PC-9 (cell line): Measurements from ENCODE around the gene HSF5. TPM values are rescaled to one million over a fixed set of nuclear protein-coding genes. Genes with fewer than 3 reads are reported as not detected.

Experiments used
- BruUV-seq: library from RNA; stranded (reverse); fragments of 400-500 nt; replicated peaks from 2 replicates; lab custom pipeline; 2021; lab: Mats Ljungman, UMichigan
- CTCF ChIA-PET: fragments of 300-600 bp; sonication (Branson Sonifier 250); formaldehyde crosslinking; loops from one replicate; lab custom pipeline; 2022; ENCODE audit warnings: antibody characterized with exemption; lab: Charles Lee
- POLR2A ChIA-PET: fragments of 300-600 bp; sonication (Branson Sonifier 250); formaldehyde crosslinking; loops from one replicate; lab custom pipeline; 2022; ENCODE audit warnings: antibody characterized with exemption; ENCODE audit not compliant: unreplicated experiment; lab: Charles Lee
- DNase-seq, 2 experiments: peaks; one replicate each; pipeline versions ENCODE4 v3.0.0 to v3.0.0-alpha.2; 2015 to 2022; ENCODE audit warnings: mixed read lengths in 1 of 2
- H2AFZ ChIP-seq: fragments of 200-600 bp; sonication (generic); 2 replicates; pipeline ENCODE4 v1.8.1; 2017; ENCODE audit warnings: antibody characterized with exemption
- H3F3A ChIP-seq: fragments of 200-600 bp; sonication (generic); 2 replicates; pipeline ENCODE4 v1.8.1; 2017; ENCODE audit warnings: antibody characterized with exemption, mild to moderate bottlenecking, low read depth; ENCODE audit not compliant: insufficient read depth
- H3K27ac ChIP-seq: fragments of 200-600 bp; sonication (generic); 2 replicates; pipeline ENCODE4 v1.6.1; 2016; ENCODE audit warnings: mixed run types
- H3K27me3 ChIP-seq: fragments of 200-600 bp; sonication (generic); 2 replicates; pipeline ENCODE4 v1.6.1; 2016; ENCODE audit warnings: low read depth, mixed run types; ENCODE audit not compliant: insufficient read depth
- H3K36me3 ChIP-seq: fragments of 200-600 bp; sonication (generic); 2 replicates; pipeline ENCODE4 v1.6.1; 2016; ENCODE audit warnings: low read depth, mixed run types
- H3K4me1 ChIP-seq: fragments of 200-600 bp; sonication (generic); replicated peaks from 2 replicates; pipeline ENCODE4 v1.6.1; 2016; ENCODE audit warnings: mixed run types; ENCODE audit not compliant: insufficient read depth
- H3K4me2 ChIP-seq: fragments of 200-600 bp; sonication (generic); 2 replicates; pipeline ENCODE4 v1.6.1; 2017; ENCODE audit warnings: mixed run types
- H3K4me3 ChIP-seq: fragments of 200-600 bp; sonication (generic); 2 replicates; pipeline ENCODE4 v1.6.1; 2016; ENCODE audit warnings: mixed run types
- H3K79me2 ChIP-seq: fragments of 200-600 bp; sonication (generic); 2 replicates; pipeline ENCODE4 v1.6.1; 2017; ENCODE audit warnings: low read depth, mixed run types
- H3K9me2 ChIP-seq: fragments of 200-600 bp; sonication (generic); 2 replicates; pipeline ENCODE4 v1.8.1; 2017; ENCODE audit warnings: mild to moderate bottlenecking; ENCODE audit not compliant: insufficient read depth
- H3K9me3 ChIP-seq: fragments of 200-600 bp; sonication (generic); 2 replicates; pipeline ENCODE4 v1.8.1; 2016; ENCODE audit warnings: low read depth; ENCODE audit not compliant: insufficient read depth
- H4K20me1 ChIP-seq: fragments of 200-600 bp; sonication (generic); 2 replicates; pipeline ENCODE4 v1.8.1; 2017; ENCODE audit not compliant: insufficient read depth
- CTCF ChIP-seq: fragments of 200-600 bp; sonication (generic); conservative IDR thresholded peaks from 2 replicates; pipeline ENCODE4 v1.6.1; 2017; ENCODE audit warnings: mixed run types, antibody characterized with exemption, mild to moderate bottlenecking, moderate library complexity
- EZH2 ChIP-seq: fragments of 200-600 bp; sonication (generic); IDR thresholded peaks from 2 replicates; pipeline ENCODE4 v1.8.0; 2017; ENCODE audit warnings: antibody characterized with exemption, low read depth
- intact Hi-C: fragments of 100-400 bp; cut with micrococcal nuclease; formaldehyde crosslinking; loops from one replicate; pipeline ENCODE4 v1.10.0; 2022; ENCODE audit not compliant: unreplicated experiment
- total RNA-seq: library from RNA; stranded (reverse); gene quantifications from 2 replicates; pipeline ENCODE4 v1.2.3, GENCODE V29; 2021

Gene HSF5
- total RNA-seq, 1 experiment from 2014 or later = not detected

- DNase-seq = no peak
- intact Hi-C loops = no loop called here
- Histone ChIP-seq H3K9me2 (no peaks in the 10 kb centered on the region; the same call in 1 of the 2 replicates), H3K27ac (no peak overlapping the region), H3K36me3 (no peaks in the 10 kb centered on the region), H3K4me2 (no peak overlapping the region), H3K9me3 (no peaks in the 10 kb centered on the region), H2AFZ (no peak overlapping the region), H4K20me1 (no peaks in the 10 kb centered on the region), H3K27me3 (peaks cover 58% of the 10 kb centered on the region), H3K4me3 (no peak overlapping the region), H3K79me2 (no peaks in the 10 kb centered on the region), H3K4me1 (no peaks in the 10 kb centered on the region), H3F3A (no peaks in the 10 kb centered on the region)
- BruUV-seq = no TSS peak
- no peak for TF ChIP-seq CTCF
- TF ChIP-seq EZH2 = no peak
- CTCF ChIA-PET = no interaction called here
- POLR2A ChIA-PET = no interaction called here
Measured at GRCh38 chr17:58436805-58437239, 51.4 kb downstream of the HSF5 start.

GRCh38 chr17:58436245-58436644 lies 52.0 kb downstream of the HSF5 start:
- intact Hi-C loops = no loop called here
- no peaks in the 10 kb centered on the region for H3K36me3 ChIP-seq

GRCh38 chr17:58432806-58433573 lies 55.2 kb downstream of the HSF5 start:
- Histone ChIP-seq H4K20me1 (no peaks in the 10 kb centered on the region), H3K79me2 (no peaks in the 10 kb centered on the region), H3K9me3 (no peaks in the 10 kb centered on the region), H3K4me3 (no peak overlapping the region), H3F3A (no peaks in the 10 kb centered on the region), H3K9me2 (no peaks in the 10 kb centered on the region; the same call in 1 of the 2 replicates), H2AFZ (no peak overlapping the region), H3K27me3 (peaks cover 74% of the 10 kb centered on the region), H3K4me2 (no peak overlapping the region), H3K27ac (no peak overlapping the region), H3K4me1 (no peaks in the 10 kb centered on the region), H3K36me3 (no peaks in the 10 kb centered on the region)
- POLR2A ChIA-PET = interaction anchor here (0.6 kb wide), 1 partner anchor 634 kb away, joined by 5 read pairs; no protein-coding TSS in a partner anchor
- BruUV-seq = no TSS peak
- TF ChIP-seq EZH2 (no peak), CTCF (no peak; the same call in 1 of the 2 replicates)
- CTCF ChIA-PET = no interaction called here
- intact Hi-C loops = no loop called here
- no peak for DNase-seq

More at GRCh38 chr17:58436245-58436644, 52.0 kb downstream of the HSF5 start:
- H3K4me3 ChIP-seq = no peak overlapping the region
- TF ChIP-seq EZH2 (no peak), CTCF (no peak)
- H3K4me2 ChIP-seq = no peak overlapping the region
- ChIA-PET CTCF (interaction anchor here (0.6 kb wide), 1 partner anchor 324 kb away, joined by 3 read pairs; no protein-coding TSS in a partner anchor), POLR2A (no interaction called here)
- no peaks in the 10 kb centered on the region for H3F3A ChIP-seq
- BruUV-seq = no TSS peak
- no peaks in the 10 kb centered on the region for H4K20me1 ChIP-seq
- H3K27ac ChIP-seq = no peak overlapping the region
- no peak for DNase-seq
- no peaks in the 10 kb centered on the region for H3K79me2 ChIP-seq
- no peaks in the 10 kb centered on the region for H3K4me1 ChIP-seq
- H3K9me3 ChIP-seq = no peaks in the 10 kb centered on the region
- H2AFZ ChIP-seq = no peak overlapping the region
- no peaks in the 10 kb centered on the region; the same call in 1 of the 2 replicates for H3K9me2 ChIP-seq
- peaks cover 64% of the 10 kb centered on the region for H3K27me3 ChIP-seq
